Hematopoietic multipotent progenitor cell treated with erythropoietin and hydrocortisone succinate and interleukin-3 and kit ligand, for 17 days (in vitro differentiated cells): ENCODE data around the gene HLA-A.
A peak's percentile ranks its signal among the peaks of the same experiment; 100 is the strongest.
"Not testable (repeated sequence)": the region's sequence is repeated elsewhere in the genome, so short reads cannot be mapped to it uniquely, and the experiment has no call there.

ENCODE experiments used
- DNase-seq: peaks from one replicate; pipeline ENCODE4 v3.0.0-alpha.2; 2015; ENCODE audit warnings: low spot score

The HLA-A gene

DNA sequence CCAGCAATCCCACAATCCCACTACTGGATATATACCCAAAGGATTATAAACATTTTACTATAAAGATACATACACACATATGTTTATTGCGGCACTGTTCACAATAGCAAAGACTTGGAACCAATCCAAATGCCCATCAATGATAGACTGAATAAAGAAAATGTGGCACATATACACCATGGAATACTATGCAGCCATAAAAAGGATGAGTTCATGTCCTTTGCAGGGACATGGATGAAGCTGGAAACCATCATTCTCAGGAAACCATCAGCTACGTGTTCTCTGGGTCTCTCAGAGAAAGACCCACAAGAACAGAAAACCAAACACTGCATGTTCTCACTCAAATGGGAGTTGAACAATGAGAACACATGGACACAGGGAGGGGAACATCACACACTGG lies 21.4 kb downstream of the HLA-A start:
- DNase-seq = not testable (repeated sequence)

- no peak for DNase-seq
These were observed 22.2 kb downstream of the HLA-A start for GRCh38 chr6:29964518-29964886.

DNA sequence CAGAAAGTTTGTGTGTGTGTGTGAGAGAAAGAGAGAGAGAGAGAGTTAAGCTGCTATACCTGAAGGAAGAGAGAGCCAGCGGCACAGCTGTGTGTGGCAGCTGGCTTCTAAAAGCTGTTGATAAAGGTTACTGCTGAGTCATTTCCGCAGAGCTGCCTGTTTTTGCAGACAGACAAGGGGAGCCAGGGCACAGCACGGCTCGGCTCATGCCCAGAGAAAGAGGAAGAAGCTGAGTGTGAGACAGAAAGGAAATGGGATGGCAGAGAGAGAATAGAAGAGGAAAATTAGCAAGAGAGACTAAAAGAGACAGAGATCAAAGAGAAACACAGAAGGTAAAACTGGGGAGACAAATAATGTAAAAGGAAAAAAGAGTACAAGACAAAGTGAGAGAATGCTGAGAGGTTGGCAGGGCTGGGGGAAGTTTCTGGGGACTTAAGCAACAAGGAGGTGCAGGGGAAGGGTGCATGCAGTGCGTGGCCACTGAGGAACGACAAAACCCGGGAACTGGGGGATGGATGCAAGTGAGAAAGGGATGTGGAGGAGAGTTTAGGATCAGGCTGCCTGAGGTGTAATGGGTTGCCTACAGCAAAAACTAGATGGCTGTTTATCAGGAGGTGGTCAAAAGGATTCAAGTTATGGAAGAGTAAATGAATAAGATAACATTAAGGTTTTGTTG lies 22.7 kb downstream of the HLA-A start:
- peak; percentile 96 for DNase-seq

DNA sequence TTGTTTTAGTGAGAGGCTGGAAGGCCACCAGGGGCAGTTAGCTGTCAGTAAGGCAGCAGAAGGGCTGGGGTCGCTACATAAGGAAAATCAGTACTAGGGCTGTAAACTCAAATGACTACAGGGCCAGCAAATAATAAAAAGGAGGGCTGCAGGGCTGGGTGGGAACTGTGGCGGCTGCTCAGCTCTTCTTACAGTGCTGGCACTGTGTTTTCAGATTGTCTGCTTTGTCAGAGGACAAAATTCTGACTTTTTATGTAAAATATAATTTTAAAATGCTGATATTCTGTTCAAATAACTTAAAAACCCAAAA lies 23.2 kb downstream of the HLA-A start:
- DNase-seq = no peak

DNA sequence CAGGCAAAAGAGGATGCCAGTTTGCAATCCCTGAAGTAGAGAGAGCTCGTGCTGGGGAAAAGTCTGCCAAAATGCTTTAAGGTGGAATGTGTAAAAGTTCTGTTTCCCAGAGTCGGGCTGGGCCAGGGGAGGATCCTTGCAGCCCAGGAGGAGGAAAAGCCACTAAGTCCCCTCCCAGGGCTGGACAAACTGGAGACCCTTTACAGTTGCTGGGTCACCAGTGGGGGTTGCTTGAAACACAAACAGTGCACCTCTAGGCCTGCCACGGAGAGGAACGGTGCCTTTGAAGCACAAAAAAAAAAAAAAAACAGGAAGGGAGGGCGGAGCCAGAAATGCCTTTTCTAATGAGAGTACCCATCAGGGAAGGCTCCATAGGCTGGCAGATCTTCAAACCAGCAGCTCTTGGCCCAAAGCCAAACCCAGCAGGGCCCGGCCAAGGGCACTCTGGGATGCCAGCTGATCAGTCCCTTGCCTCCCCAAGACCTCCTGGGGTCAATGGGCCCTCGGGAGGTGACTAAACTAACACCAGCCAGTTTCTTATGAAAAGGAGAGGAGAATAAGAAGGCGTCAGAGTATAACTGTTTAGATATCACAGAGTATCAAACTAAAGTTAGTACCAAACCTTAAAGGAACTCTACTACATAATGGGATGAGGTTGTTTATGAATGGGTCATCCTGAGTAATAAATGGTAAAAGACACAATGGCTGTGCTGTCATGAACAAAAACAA lies 23.7 kb downstream of the HLA-A start:
- DNase-seq = peak; percentile 97

GRCh38 chr6:29967379-29968010 lies 25.2 kb downstream of the HLA-A start:
- DNase-seq = peak; percentile 95

DNA sequence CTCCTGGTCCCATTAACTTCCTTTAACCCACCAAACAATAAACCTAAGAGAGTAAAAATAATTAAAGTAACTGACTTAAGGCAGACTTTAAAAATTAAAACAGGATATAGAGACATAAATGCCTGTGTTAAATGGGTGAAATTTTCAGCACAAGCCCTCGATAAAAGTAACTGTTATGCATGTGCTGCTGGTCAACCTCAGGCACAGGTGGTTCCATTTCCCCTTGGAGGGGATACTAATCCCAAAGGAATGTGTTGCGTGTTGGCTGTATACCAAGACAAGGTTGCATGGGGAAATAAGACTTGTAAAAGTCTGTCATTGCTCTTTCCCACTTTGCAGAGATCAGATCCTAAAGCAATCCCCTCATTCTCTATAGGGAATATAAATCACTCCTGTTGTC lies 25.8 kb downstream of the HLA-A start:
- DNase-seq = no peak

- DNase-seq = peak; percentile 37
These were observed 26.6 kb downstream of the HLA-A start for GRCh38 chr6:29968905-29969304.

GRCh38 chr6:29970711-29971110 lies 28.4 kb downstream of the HLA-A start:
- DNase-seq = no peak

- DNase-seq = peak; percentile 45
These were observed 32.7 kb downstream of the HLA-A start for GRCh38 chr6:29974901-29975560.

DNA sequence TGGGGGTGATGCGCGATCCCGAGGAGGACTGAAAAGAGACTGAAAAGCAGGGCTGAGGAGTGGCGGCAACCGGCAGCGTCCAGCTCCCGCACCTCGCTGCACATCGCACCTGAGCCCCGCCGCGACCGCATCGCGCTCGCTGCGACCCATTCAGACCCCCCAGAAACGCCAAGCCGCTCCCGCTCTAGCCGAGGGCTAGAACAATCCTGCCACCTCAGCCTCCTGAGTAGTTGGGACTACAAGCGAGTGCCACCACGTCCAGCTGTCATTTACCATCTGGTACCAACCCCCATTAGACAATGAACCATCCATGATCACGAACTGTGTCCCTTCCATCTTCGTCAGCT lies 33.2 kb downstream of the HLA-A start:
- DNase-seq = peak; percentile 31

- no peak for DNase-seq
These were observed 33.9 kb downstream of the HLA-A start for GRCh38 chr6:29976253-29976587.

DNA sequence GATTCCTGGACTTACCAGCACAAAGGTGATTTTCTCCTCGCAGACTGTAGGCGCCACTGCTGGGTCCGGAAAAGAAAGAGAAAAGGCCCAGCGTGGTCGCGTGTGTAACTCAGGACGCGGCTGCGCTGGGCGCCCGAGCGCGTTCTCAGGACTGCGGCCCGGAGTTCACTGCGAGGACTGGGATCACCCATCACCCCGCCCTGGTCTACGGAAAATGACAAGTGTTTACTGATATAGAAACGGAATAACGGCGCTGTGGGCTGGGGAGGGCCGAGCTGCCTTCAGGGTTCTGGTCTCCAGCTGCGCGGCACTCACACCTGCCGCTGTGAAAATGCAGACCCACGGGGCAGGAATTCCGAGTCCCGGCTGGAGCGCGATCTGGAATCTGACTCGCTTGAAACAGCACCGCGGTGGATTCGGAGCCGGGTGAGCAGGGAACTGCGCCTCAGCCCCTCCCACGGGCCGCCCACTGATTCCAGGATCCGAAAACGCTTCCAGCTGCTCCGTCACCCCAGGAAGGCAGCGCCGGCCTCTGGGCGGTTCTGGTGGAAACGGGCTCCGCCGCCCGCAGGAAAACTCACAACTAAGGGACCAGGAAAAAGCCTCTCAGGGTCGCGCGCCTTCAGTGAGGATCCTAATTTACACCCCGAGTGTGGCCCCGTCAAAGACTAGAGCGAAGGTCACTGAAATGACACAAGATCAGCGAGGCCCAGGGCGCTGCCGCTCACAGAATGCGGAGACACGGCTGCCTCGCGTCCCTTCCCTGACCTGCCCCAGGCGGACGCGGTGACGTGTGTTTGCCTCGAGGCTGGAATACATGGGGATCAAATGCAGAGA lies 34.5 kb downstream of the HLA-A start:
- peak; percentile 86 for DNase-seq

DNA sequence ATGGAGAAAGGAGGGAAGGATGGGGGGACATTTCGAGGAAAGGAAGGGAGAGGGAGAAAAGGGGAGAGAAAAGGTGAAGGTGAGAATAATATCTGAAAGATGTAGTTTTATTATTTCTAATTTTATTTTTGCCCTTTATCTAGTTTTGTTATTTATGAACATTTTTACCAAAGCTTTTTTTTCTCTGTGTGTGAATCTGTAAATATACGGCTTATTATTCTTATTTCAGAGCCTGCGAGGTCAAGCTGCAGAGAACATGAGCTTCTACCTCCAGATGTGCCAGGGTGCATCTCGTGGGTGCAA lies 35.0 kb downstream of the HLA-A start:
- no peak for DNase-seq

DNA sequence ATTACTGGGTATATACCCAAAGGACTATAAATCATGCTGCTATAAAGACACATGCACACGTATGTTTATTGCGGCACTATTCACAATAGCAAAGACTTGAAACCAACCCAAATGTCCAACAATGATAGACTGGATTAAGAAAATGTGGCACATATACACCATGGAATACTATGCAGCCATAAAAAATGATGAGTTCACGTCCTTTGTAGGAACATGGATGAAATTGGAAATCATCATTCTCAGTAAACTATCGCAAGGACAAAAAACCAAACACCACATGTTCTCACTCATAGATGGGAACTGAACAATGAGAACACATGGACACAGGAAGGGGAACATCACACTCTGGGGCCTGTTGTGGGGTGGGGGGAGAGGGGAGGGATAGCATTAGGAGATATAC lies 37.7 kb downstream of the HLA-A start:
- DNase-seq = not testable (repeated sequence)

DNA sequence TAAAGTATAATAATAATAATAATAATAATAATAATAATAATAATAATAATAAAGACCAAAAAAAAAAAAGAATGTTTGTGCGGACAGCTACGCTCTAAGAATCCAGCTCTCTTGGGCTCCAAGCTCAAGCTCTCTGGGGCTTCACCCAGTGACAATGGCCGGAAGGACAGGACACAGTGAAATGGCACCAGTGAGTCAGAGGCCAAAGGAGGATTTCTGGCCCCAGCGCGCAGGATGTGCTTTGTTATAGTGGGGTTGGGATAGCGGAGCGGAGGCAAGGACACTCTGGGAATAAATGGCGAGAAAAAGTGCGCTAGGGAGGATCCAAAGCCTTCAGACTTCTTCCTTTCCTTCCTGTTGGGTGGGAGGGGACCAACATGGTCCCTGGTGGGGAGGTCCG lies 38.2 kb downstream of the HLA-A start:
- no peak for DNase-seq

- no peak for DNase-seq
These were observed 39.0 kb downstream of the HLA-A start for GRCh38 chr6:29981211-29981812.

GRCh38 chr6:29982097-29982496 lies 39.8 kb downstream of the HLA-A start:
- DNase-seq = no peak

- no peak for DNase-seq
These were observed 41.9 kb downstream of the HLA-A start for GRCh38 chr6:29984232-29984631.

GRCh38 chr6:29984992-29985391 lies 42.7 kb downstream of the HLA-A start:
- DNase-seq = no peak

DNA sequence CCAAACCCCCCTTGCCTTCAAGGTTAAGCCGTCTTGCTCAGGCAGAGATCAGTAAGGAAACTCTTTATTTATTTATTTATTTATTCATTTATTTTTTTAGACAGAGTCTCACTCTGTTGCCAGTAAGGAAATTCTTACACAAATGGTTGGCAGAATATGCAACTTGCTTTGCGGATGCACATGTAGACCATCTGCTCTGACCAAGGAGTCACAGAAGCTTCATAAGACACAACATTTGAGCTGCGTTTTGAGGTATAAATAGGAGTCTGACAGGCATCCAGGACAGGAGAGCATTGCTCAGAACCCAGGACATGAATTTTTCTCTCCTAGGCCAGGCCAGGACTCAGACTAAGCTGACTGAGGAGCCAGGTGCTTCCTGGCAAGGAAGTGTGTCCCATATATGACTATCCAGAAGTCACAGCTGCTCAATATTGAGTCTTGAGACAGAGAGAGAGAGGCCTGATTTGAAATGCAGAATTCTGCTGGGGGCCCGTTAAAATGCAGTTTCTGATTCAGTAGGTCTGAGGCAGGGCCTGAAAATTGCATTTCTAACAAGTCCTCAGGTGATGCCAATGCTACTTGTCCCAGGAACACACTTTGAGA lies 43.9 kb downstream of the HLA-A start:
- DNase-seq = no peak

DNA sequence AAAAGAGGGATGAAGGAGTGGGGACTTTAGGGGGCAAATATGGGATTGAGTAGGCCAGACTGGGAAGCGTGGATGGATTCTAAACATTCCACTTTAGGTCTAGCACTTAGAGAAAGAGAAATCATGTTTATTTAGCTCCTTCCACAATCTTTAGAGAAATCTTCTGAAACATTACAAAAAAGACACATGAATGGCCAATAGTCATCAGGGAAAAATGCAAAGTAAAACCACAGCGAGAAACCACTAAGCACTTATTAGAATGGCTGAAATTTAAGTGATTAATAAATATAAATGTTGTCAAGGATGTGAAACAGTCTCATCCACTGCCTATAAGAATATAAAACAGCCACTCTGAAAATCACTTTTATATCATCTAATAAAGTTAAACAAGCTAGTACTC lies 46.9 kb downstream of the HLA-A start:
- no peak for DNase-seq
